HepG2 (cell line): Measurements from ENCODE around the gene CORO1A. TPM values are rescaled to one million over a fixed set of nuclear protein-coding genes. Genes with fewer than 3 reads are reported as not detected.
A peak's percentile ranks its signal among the peaks of the same experiment; 100 is the strongest.

ENCODE experiments used
- EEA1 ChIP-seq: sonication (generic); formaldehyde crosslinking; IDR thresholded peaks from 2 replicates; pipeline ENCODE4 v1.5.1; 2020; ENCODE audit warnings: mild to moderate bottlenecking, missing genetic modification reagents, borderline replicate concordance
- EED ChIP-seq: sonication (generic); formaldehyde crosslinking; IDR thresholded peaks from 2 replicates; pipeline ENCODE4 v1.5.0; 2020; ENCODE audit warnings: mild to moderate bottlenecking, missing genetic modification reagents
- EP300 ChIP-seq, 3 experiments: sonication (generic) in 1 of 3; formaldehyde crosslinking in 1 of 3; IDR thresholded peaks; 2 replicates each; pipeline versions ENCODE4 v1.5.1 to v1.6.1; 2011 to 2020; ENCODE audit warnings: low read depth in 2 of 3, low read length in 2 of 3, borderline replicate concordance in 1 of 3, improper control_type of control experiment in 1 of 3, mild to moderate bottlenecking in 1 of 3, missing genetic modification reagents in 1 of 3, moderate library complexity in 1 of 3
- MATR3 ChIP-seq: sonication (generic); formaldehyde crosslinking; IDR thresholded peaks from 2 replicates; pipeline ENCODE4 v1.4.0; 2020; ENCODE audit warnings: missing genetic modification reagents
- MED8 ChIP-seq: sonication (generic); formaldehyde crosslinking; IDR thresholded peaks from 2 replicates; pipeline ENCODE4 v1.8.1; 2023; ENCODE audit warnings: mild to moderate bottlenecking, missing genetic modification reagents; ENCODE audit not compliant: insufficient replicate concordance
- MYC ChIP-seq: sonication (generic); formaldehyde crosslinking; IDR thresholded peaks from 2 replicates; pipeline ENCODE4 v1.9.0; 2021; ENCODE audit warnings: missing genetic modification reagents, borderline replicate concordance
- MYNN ChIP-seq: sonication (generic); formaldehyde crosslinking; IDR thresholded peaks from 2 replicates; pipeline ENCODE4 v1.4.0; 2020; ENCODE audit warnings: mild to moderate bottlenecking, low read depth, missing genetic modification reagents
- SAFB2 ChIP-seq: sonication (generic); formaldehyde crosslinking; IDR thresholded peaks from 2 replicates; pipeline ENCODE4 v1.5.1; 2020; ENCODE audit warnings: missing genetic modification reagents, low read depth, mild to moderate bottlenecking, borderline replicate concordance
- SALL1 ChIP-seq: sonication (generic); formaldehyde crosslinking; IDR thresholded peaks from 2 replicates; pipeline ENCODE4 v1.8.0; 2022; ENCODE audit warnings: mild to moderate bottlenecking, missing genetic modification reagents
- SCMH1 ChIP-seq: sonication (generic); formaldehyde crosslinking; IDR thresholded peaks from 2 replicates; pipeline ENCODE4 v1.9.0; 2021; ENCODE audit warnings: missing genetic modification reagents, mild to moderate bottlenecking, borderline replicate concordance
- SIX1 ChIP-seq: sonication (generic); formaldehyde crosslinking; IDR thresholded peaks from 2 replicates; pipeline ENCODE4 v1.4.0; 2020; ENCODE audit warnings: missing genetic modification reagents, borderline replicate concordance
- SP2 ChIP-seq: sonication (generic); formaldehyde crosslinking; IDR thresholded peaks from 2 replicates; pipeline ENCODE4 v1.5.1; 2020; ENCODE audit warnings: mild to moderate bottlenecking, missing genetic modification reagents
- SRSF1 ChIP-seq: fragments of 200-400 bp; formaldehyde crosslinking; optimal IDR thresholded peaks from 2 replicates; pipeline ENCODE3; 2017; ENCODE audit warnings: mild to moderate bottlenecking, low read depth, low read length, moderate library complexity
- TEAD3 ChIP-seq: optimal IDR thresholded peaks from 2 replicates; pipeline ENCODE3; 2016; ENCODE audit warnings: borderline replicate concordance
- ZBTB7B ChIP-seq: sonication (generic); formaldehyde crosslinking; IDR thresholded peaks from 2 replicates; pipeline ENCODE4 v1.4.0; 2020; ENCODE audit warnings: missing genetic modification reagents
- ZC3H4 ChIP-seq: sonication (generic); formaldehyde crosslinking; IDR thresholded peaks from 2 replicates; pipeline ENCODE4 v1.4.0; 2020; ENCODE audit warnings: missing genetic modification reagents, borderline replicate concordance
- ZNF143 ChIP-seq: sonication (generic); formaldehyde crosslinking; IDR thresholded peaks from 2 replicates; pipeline ENCODE4 v1.4.0; 2020; ENCODE audit warnings: missing genetic modification reagents
- ZNF264 ChIP-seq: sonication (generic); formaldehyde crosslinking; IDR thresholded peaks from 2 replicates; pipeline ENCODE4 v1.4.0; 2020; ENCODE audit warnings: missing genetic modification reagents
- ZNF30 ChIP-seq: sonication (generic); formaldehyde crosslinking; IDR thresholded peaks from 2 replicates; pipeline ENCODE4 v1.5.0; 2020; ENCODE audit warnings: mild to moderate bottlenecking, missing genetic modification reagents
- ZNF564 ChIP-seq: sonication (generic); formaldehyde crosslinking; IDR thresholded peaks from 2 replicates; pipeline ENCODE4 v1.8.1; 2023; ENCODE audit warnings: mild to moderate bottlenecking, missing genetic modification reagents
- ZNF577 ChIP-seq: sonication (generic); formaldehyde crosslinking; IDR thresholded peaks from 2 replicates; pipeline ENCODE4 v1.4.0; 2020; ENCODE audit warnings: mild to moderate bottlenecking, low read depth, missing genetic modification reagents, borderline replicate concordance
- ZSCAN5A ChIP-seq: sonication (generic); formaldehyde crosslinking; IDR thresholded peaks from 2 replicates; pipeline ENCODE4 v1.8.0; 2022; ENCODE audit warnings: mild to moderate bottlenecking, missing genetic modification reagents, borderline replicate concordance
- polyA plus RNA-seq, 8 experiments: library from polyadenylated mRNA; depleted of rRNA in 3 of 8; stranded (reverse) in 7 of 8; unstranded in 1 of 8; fragments of >200 nt; fragmentation: Illumina TruSeq in 4 of 8; extraction: Trizol in 4 of 8; gene quantifications; 2 replicates each; pipeline versions ENCODE4 v1.2.1 to v1.2.3, GENCODE V29; 2011 to 2016; ENCODE audit warnings: low read depth in 4 of 8, missing spikeins in 1 of 8, mixed read lengths in 1 of 8; ENCODE audit not compliant: insufficient read depth in 1 of 8
- total RNA-seq, 5 experiments: library from RNA; depleted of rRNA; stranded (reverse); fragments of >200 nt; fragmentation: Illumina TruSeq; extraction: Trizol; gene quantifications; 2 replicates each; pipeline ENCODE4 v1.2.3, GENCODE V29; 2016; ENCODE audit warnings: low read depth in 1 of 5
- TF ChIP-seq, protein P1 (sequence below): sonication (generic); formaldehyde crosslinking; IDR thresholded peaks from 2 replicates; pipeline ENCODE4 v1.4.0; 2020; ENCODE audit warnings: missing genetic modification reagents, borderline replicate concordance
- TF ChIP-seq, protein P2 (sequence below): sonication (generic); formaldehyde crosslinking; IDR thresholded peaks from 2 replicates; pipeline ENCODE4 v1.8.0; 2022; ENCODE audit warnings: low read depth, missing genetic modification reagents

Gene CORO1A
- total and polyA plus RNA-seq, 2 of the 13 experiments (the other 11 are each of a cell fraction or from before 2014, with no cell fraction given): 6.5 to 12.9 TPM

GRCh38 chr16:30142672-30143346, 40.6 kb upstream of the CORO1A start (continued):
- no peak for TF ChIP-seq SAFB2 (CRISPR knock-in tag)
- TF ChIP-seq SCMH1 (CRISPR knock-in tag): no peak
- TF ChIP-seq SP2 (CRISPR knock-in tag): no peak
- TF ChIP-seq ZNF30 (CRISPR knock-in tag): no peak
- no peak for TF ChIP-seq ZNF577 (CRISPR knock-in tag)
- no peak for TF ChIP-seq ZC3H4 (CRISPR knock-in tag)
- no peak for TF ChIP-seq MYC (CRISPR knock-in tag)
- no peak for TF ChIP-seq EP300 (IDR thresholded peaks at IDR 0.05; ENCODE audit: low read depth in 2 of 2, low read length in 2 of 2)
- TF ChIP-seq EP300 (CRISPR knock-in tag; IDR thresholded peaks at IDR 0.05; ENCODE audit: borderline replicate concordance): no peak
- no peak for TF ChIP-seq ZNF264
- 0 out of 2 replicates have a peak, but pooled peaks have one; percentile 19 for TF ChIP-seq EED
- no peak for TF ChIP-seq EEA1 (CRISPR knock-in tag)
- TF ChIP-seq TEAD3 (CRISPR knock-in tag): peak; percentile 41
- TF ChIP-seq MATR3 (CRISPR knock-in tag): no peak
- TF ChIP-seq, protein P1, sequence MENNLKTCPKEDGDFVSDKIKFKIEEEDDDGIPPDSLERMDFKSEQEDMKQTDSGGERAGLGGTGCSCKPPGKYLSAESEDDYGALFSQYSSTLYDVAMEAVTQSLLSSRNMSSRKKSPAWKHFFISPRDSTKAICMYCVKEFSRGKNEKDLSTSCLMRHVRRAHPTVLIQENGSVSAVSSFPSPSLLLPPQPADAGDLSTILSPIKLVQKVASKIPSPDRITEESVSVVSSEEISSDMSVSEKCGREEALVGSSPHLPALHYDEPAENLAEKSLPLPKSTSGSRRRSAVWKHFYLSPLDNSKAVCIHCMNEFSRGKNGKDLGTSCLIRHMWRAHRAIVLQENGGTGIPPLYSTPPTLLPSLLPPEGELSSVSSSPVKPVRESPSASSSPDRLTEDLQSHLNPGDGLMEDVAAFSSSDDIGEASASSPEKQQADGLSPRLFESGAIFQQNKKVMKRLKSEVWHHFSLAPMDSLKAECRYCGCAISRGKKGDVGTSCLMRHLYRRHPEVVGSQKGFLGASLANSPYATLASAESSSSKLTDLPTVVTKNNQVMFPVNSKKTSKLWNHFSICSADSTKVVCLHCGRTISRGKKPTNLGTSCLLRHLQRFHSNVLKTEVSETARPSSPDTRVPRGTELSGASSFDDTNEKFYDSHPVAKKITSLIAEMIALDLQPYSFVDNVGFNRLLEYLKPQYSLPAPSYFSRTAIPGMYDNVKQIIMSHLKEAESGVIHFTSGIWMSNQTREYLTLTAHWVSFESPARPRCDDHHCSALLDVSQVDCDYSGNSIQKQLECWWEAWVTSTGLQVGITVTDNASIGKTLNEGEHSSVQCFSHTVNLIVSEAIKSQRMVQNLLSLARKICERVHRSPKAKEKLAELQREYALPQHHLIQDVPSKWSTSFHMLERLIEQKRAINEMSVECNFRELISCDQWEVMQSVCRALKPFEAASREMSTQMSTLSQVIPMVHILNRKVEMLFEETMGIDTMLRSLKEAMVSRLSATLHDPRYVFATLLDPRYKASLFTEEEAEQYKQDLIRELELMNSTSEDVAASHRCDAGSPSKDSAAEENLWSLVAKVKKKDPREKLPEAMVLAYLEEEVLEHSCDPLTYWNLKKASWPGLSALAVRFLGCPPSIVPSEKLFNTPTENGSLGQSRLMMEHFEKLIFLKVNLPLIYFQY: 0 out of 2 replicates have a peak, but pooled peaks have one; percentile 59
- TF ChIP-seq MYNN (CRISPR knock-in tag): no peak
- TF ChIP-seq MED8: no peak
- peak; percentile 47; the same call in 1 of the 2 replicates for TF ChIP-seq SALL1 (CRISPR knock-in tag)
- TF ChIP-seq SIX1 (CRISPR knock-in tag): 0 out of 2 replicates have a peak, but pooled peaks have one; percentile 19
- no peak for TF ChIP-seq ZNF564
- TF ChIP-seq, protein P2, sequence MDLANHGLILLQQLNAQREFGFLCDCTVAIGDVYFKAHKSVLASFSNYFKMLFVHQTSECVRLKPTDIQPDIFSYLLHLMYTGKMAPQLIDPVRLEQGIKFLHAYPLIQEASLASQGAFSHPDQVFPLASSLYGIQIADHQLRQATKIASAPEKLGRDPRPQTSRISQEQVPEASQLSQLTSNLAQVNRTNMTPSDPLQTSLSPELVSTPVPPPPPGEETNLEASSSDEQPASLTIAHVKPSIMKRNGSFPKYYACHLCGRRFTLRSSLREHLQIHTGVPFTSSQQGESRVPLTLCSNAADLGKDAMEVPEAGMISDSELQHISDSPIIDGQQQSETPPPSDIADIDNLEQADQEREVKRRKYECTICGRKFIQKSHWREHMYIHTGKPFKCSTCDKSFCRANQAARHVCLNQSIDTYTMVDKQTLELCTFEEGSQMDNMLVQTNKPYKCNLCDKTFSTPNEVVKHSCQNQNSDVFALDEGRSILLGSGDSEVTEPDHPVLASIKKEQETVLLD (CRISPR knock-in tag): no peak
- TF ChIP-seq SRSF1: no peak
- no peak for TF ChIP-seq ZBTB7B (CRISPR knock-in tag)
- TF ChIP-seq ZNF143: 0 out of 2 replicates have a peak, but pooled peaks have one; percentile 15
- TF ChIP-seq ZSCAN5A (CRISPR knock-in tag): no peak
